IMR-90 (cell line): ENCODE results near the gene PAX5.

Experiments
- CEBPB ChIP-seq: IDR thresholded peaks from 2 replicates; pipeline ENCODE4 v1.6.1; 2012; ENCODE audit warnings: low read depth, low read length, improper control_type of control experiment
- FOS ChIP-seq: fragments of 150-350 bp; IDR thresholded peaks from 2 replicates; pipeline ENCODE4 v1.6.1; 2016; ENCODE audit warnings: low read depth, low read length
- MAFK ChIP-seq: IDR thresholded peaks from 2 replicates; pipeline ENCODE4 v1.6.1; 2012; ENCODE audit warnings: low read depth, low read length, improper control_type of control experiment
- MAZ ChIP-seq: IDR thresholded peaks from 2 replicates; pipeline ENCODE4 v1.6.1; 2012; ENCODE audit warnings: low read depth, mild to moderate bottlenecking, low read length, improper control_type of control experiment, moderate library complexity, borderline replicate concordance
- MXI1 ChIP-seq: IDR thresholded peaks from 2 replicates; pipeline ENCODE4 v1.6.1; 2012; ENCODE audit warnings: low read depth, mild to moderate bottlenecking, low read length, moderate library complexity, borderline replicate concordance
- NFE2L2 ChIP-seq: fragments of 150-350 bp; IDR thresholded peaks from 2 replicates; pipeline ENCODE4 v1.6.1; 2016; ENCODE audit warnings: low read depth, mild to moderate bottlenecking, low read length
- POLR2A ChIP-seq: IDR thresholded peaks from 2 replicates; pipeline ENCODE4 v1.6.1; 2012; ENCODE audit warnings: mild to moderate bottlenecking, low read depth, low read length
- RAD21 ChIP-seq: IDR thresholded peaks from 2 replicates; pipeline ENCODE4 v1.6.1; 2012; ENCODE audit warnings: low read length, improper control_type of control experiment
- RFX5 ChIP-seq: IDR thresholded peaks from 2 replicates; pipeline ENCODE4 v1.8.0; 2012; ENCODE audit warnings: low read depth, mild to moderate bottlenecking, low read length, moderate library complexity
- SMC3 ChIP-seq: fragments of 150-350 bp; IDR thresholded peaks from 2 replicates; pipeline ENCODE4 v1.6.1; 2016; ENCODE audit warnings: low read depth, mild to moderate bottlenecking, antibody characterized with exemption, low read length, moderate library complexity
- TF ChIP-seq, protein P1 (sequence below): conservative IDR thresholded peaks from 2 replicates; pipeline ENCODE4 v1.5.1; 2012; ENCODE audit warnings: mild to moderate bottlenecking, low read depth, low read length, improper control_type of control experiment
- TF ChIP-seq, protein P2 (sequence below): fragments of 150-350 bp; IDR thresholded peaks from 2 replicates; pipeline ENCODE4 v1.6.1; 2017; ENCODE audit warnings: mild to moderate bottlenecking, antibody characterized with exemption, low read length, low read depth
- TF ChIP-seq, protein P3 (sequence below): fragments of 150-350 bp; IDR thresholded peaks from 2 replicates; pipeline ENCODE4 v1.6.1; 2016; ENCODE audit warnings: low read depth, mild to moderate bottlenecking, low read length, moderate library complexity, borderline replicate concordance

DNA sequence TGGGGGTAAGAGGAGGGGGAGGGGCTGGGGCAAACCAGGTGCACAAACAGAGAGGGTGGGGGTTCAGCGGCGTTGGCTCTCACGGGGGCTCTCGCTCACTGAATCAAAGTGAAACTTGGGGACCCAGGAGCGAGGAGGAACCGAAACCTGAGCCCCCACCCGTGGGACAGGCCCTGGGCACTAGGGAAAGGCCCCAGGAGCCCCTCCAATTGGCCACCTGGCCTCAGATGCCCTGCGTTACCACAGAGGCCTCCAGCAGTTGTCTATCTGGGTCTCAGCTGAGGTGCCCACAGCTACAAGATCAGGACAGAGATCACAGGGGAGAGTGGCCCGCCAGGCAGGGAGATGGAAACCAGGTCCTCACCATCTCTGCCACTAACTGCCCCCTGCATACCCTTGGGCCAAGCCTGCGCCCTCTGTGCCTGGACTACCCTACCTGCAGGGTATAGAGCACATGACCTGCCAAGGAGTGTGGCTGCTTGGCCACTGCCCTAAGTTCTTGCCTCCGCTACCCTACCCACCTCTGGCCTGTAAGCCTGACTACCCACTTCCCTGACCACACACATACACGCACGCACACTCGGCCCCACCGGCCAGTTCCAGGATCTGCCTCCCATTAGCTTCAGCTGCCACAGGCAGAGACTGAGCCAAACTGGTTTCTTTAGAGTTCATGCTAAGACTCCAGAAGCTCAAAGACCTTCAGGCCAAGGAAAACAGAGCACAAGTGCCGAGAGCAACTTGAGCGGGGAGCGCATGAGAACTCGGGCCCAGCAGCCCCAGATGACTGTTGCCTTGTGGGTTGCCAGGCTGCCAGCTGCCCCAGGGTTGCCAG is 39.9 kb downstream of the PAX5 start:
- TF ChIP-seq, protein P1, sequence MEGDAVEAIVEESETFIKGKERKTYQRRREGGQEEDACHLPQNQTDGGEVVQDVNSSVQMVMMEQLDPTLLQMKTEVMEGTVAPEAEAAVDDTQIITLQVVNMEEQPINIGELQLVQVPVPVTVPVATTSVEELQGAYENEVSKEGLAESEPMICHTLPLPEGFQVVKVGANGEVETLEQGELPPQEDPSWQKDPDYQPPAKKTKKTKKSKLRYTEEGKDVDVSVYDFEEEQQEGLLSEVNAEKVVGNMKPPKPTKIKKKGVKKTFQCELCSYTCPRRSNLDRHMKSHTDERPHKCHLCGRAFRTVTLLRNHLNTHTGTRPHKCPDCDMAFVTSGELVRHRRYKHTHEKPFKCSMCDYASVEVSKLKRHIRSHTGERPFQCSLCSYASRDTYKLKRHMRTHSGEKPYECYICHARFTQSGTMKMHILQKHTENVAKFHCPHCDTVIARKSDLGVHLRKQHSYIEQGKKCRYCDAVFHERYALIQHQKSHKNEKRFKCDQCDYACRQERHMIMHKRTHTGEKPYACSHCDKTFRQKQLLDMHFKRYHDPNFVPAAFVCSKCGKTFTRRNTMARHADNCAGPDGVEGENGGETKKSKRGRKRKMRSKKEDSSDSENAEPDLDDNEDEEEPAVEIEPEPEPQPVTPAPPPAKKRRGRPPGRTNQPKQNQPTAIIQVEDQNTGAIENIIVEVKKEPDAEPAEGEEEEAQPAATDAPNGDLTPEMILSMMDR: no peak
- TF ChIP-seq POLR2A: no peak
- TF ChIP-seq SMC3: no peak
- no peak for TF ChIP-seq MAFK
- no peak for TF ChIP-seq RFX5
- TF ChIP-seq, protein P2, sequence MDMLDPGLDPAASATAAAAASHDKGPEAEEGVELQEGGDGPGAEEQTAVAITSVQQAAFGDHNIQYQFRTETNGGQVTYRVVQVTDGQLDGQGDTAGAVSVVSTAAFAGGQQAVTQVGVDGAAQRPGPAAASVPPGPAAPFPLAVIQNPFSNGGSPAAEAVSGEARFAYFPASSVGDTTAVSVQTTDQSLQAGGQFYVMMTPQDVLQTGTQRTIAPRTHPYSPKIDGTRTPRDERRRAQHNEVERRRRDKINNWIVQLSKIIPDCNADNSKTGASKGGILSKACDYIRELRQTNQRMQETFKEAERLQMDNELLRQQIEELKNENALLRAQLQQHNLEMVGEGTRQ: no peak
- TF ChIP-seq NFE2L2: no peak
- no peak for TF ChIP-seq MXI1
- TF ChIP-seq MAZ: no peak
- TF ChIP-seq RAD21: no peak
- no peak for TF ChIP-seq FOS
- no peak for TF ChIP-seq CEBPB
- TF ChIP-seq, protein P3, sequence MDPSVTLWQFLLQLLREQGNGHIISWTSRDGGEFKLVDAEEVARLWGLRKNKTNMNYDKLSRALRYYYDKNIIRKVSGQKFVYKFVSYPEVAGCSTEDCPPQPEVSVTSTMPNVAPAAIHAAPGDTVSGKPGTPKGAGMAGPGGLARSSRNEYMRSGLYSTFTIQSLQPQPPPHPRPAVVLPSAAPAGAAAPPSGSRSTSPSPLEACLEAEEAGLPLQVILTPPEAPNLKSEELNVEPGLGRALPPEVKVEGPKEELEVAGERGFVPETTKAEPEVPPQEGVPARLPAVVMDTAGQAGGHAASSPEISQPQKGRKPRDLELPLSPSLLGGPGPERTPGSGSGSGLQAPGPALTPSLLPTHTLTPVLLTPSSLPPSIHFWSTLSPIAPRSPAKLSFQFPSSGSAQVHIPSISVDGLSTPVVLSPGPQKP: no peak
